Uterus (tissue), 2 donors: ENCODE measurements around the gene CDHR4.

Experiments
- CTCF ChIP-seq, 4 experiments: fragments of 200-600 bp in 2 of 4; fragments of 450-650 bp in 2 of 4; sonication (generic) in 2 of 4; IDR thresholded peaks; one replicate each; pipeline ENCODE4 v1.5.1; 2016 to 2019; ENCODE audit warnings: antibody characterized with exemption in 4 of 4, mild to moderate bottlenecking in 2 of 4, moderate library complexity in 1 of 4
- POLR2A ChIP-seq, 2 donors: fragments of 450-650 bp; IDR thresholded peaks; one replicate each; pipeline ENCODE4 v1.6.1; 2016; ENCODE audit warnings: antibody characterized with exemption in 2 of 2, mild to moderate bottlenecking in 1 of 2, moderate library complexity in 1 of 2

- TF ChIP-seq CTCF (IDR thresholded peaks at IDR 0.05) (no peak), POLR2A (IDR thresholded peaks at IDR 0.05) (no peak)
These were observed 3.9 kb upstream of the CDHR4 start for GRCh38 chr3:49803465-49804140.
